GM21390 (cell line): Measurements from ENCODE around the gene UVRAG.

Experiments
- ATAC-seq: cut with Tn5 transposase; IDR thresholded peaks from one replicate; pipeline ENCODE4 v1.9.1; 2021; ENCODE audit not compliant: unreplicated experiment

Gene UVRAG

GRCh38 chr11:75802913-75803820 lies 11.8 kb upstream of the UVRAG start:
- ATAC-seq, result no peak

- ATAC-seq, result no peak
These were observed 5.9 kb upstream of the UVRAG start for GRCh38 chr11:75809111-75809510.

- no peak for ATAC-seq
These were observed 5.0 kb upstream of the UVRAG start for GRCh38 chr11:75809991-75810390.

- ATAC-seq, result peak; percentile 27
These were observed 4.2 kb upstream of the UVRAG start for GRCh38 chr11:75810637-75811390.

GRCh38 chr11:75811485-75811884 lies 3.5 kb upstream of the UVRAG start:
- no peak for ATAC-seq

GRCh38 chr11:75812542-75813040 lies 2.4 kb upstream of the UVRAG start:
- no peak for ATAC-seq

GRCh38 chr11:75813124-75813523 lies 1.9 kb upstream of the UVRAG start:
- ATAC-seq, result no peak

GRCh38 chr11:75813622-75814039 lies 1.4 kb upstream of the UVRAG start:
- ATAC-seq, result no peak

GRCh38 chr11:75814363-75814676 lies 690 bp upstream of the UVRAG start:
- ATAC-seq, result peak; percentile 18

- ATAC-seq, result peak; percentile 15
These were observed 547 bp downstream of the UVRAG start for GRCh38 chr11:75815345-75816168.

GRCh38 chr11:75816561-75817239 lies 1.7 kb downstream of the UVRAG start:
- no peak for ATAC-seq

GRCh38 chr11:75820645-75821044 lies 5.6 kb downstream of the UVRAG start:
- ATAC-seq, result no peak

GRCh38 chr11:75821202-75821601 lies 6.2 kb downstream of the UVRAG start:
- ATAC-seq, result no peak

- ATAC-seq, result no peak
These were observed 7.5 kb downstream of the UVRAG start for GRCh38 chr11:75822541-75822940.

GRCh38 chr11:75823415-75823814 lies 8.4 kb downstream of the UVRAG start:
- ATAC-seq, result no peak

- no peak for ATAC-seq
These were observed 8.9 kb downstream of the UVRAG start for GRCh38 chr11:75823946-75824345.

GRCh38 chr11:75826461-75827230 lies 11.6 kb downstream of the UVRAG start:
- ATAC-seq, result no peak

- no peak for ATAC-seq
These were observed 12.6 kb downstream of the UVRAG start for GRCh38 chr11:75827562-75827961.

- no peak for ATAC-seq
These were observed 17.0 kb downstream of the UVRAG start for GRCh38 chr11:75831915-75832502.
